MM.1S (cell line): ENCODE measurements around the gene MUSK.

Source experiments
- EZH2 ChIP-seq: fragments of 300-600 bp; sonication (generic); optimal IDR thresholded peaks from 2 replicates; pipeline ENCODE3; 2017; ENCODE audit warnings: low read depth, mild to moderate bottlenecking, antibody characterized with exemption, low read length, mixed read lengths
- TF ChIP-seq, protein P1 (sequence below): fragments of 300-600 bp; sonication (generic); IDR thresholded peaks from 2 replicates; pipeline ENCODE4 v1.5.1; 2016; ENCODE audit warnings: antibody characterized with exemption, low read length, mixed read lengths

DNA sequence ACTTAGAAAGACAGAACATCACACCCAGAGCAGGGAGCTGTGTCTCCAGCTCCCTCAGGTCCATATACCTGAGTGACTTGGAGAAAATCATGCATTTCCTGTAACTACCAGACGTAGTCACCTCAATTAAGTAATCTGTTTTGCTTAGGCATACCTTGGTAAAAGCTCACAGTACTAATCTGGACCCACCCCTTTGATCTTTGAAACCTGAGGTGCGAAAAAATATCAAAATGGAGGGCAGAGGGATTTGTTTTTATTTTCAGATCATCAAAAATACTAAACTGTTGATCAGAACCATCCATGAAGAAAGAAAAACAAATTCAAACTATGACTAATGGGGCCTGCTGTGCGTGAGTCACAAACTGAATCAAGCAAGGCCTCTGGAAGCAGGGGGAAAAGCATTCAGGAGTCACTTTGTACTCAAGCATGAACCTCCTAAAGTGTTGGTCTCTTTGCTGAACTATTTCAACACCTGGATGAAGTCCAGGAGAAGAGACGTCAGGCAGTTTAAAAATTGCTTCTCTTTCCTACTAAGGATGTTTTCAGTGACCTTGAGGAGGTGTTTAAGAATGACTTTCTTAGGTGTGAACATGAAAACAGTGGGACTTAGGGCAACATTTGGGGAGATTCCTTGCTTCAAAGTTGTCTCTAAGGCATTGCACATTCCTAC, 76.3 kb downstream of the MUSK start:
- no peak for TF ChIP-seq EZH2
- TF ChIP-seq, protein P1, sequence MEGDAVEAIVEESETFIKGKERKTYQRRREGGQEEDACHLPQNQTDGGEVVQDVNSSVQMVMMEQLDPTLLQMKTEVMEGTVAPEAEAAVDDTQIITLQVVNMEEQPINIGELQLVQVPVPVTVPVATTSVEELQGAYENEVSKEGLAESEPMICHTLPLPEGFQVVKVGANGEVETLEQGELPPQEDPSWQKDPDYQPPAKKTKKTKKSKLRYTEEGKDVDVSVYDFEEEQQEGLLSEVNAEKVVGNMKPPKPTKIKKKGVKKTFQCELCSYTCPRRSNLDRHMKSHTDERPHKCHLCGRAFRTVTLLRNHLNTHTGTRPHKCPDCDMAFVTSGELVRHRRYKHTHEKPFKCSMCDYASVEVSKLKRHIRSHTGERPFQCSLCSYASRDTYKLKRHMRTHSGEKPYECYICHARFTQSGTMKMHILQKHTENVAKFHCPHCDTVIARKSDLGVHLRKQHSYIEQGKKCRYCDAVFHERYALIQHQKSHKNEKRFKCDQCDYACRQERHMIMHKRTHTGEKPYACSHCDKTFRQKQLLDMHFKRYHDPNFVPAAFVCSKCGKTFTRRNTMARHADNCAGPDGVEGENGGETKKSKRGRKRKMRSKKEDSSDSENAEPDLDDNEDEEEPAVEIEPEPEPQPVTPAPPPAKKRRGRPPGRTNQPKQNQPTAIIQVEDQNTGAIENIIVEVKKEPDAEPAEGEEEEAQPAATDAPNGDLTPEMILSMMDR, result no peak
